Left kidney (tissue), 2 donors: ENCODE measurements around the gene MUS81. TPM values are rescaled to one million over a fixed set of nuclear protein-coding genes. Genes with fewer than 3 reads are reported as not detected.

ENCODE experiments used
- DNase-seq: peaks from one replicate; pipeline ENCODE4 v3.0.0-alpha.2; 2013
- polyA plus RNA-seq: library from polyadenylated mRNA; unstranded; fragments of 120-200 nt; gene quantifications from one replicate; pipeline ENCODE4 v1.2.1, GENCODE V29; 2013; ENCODE audit not compliant: insufficient read length

MUS81 gene
- polyA plus RNA-seq, 1 donor = 48.3 TPM

DNA sequence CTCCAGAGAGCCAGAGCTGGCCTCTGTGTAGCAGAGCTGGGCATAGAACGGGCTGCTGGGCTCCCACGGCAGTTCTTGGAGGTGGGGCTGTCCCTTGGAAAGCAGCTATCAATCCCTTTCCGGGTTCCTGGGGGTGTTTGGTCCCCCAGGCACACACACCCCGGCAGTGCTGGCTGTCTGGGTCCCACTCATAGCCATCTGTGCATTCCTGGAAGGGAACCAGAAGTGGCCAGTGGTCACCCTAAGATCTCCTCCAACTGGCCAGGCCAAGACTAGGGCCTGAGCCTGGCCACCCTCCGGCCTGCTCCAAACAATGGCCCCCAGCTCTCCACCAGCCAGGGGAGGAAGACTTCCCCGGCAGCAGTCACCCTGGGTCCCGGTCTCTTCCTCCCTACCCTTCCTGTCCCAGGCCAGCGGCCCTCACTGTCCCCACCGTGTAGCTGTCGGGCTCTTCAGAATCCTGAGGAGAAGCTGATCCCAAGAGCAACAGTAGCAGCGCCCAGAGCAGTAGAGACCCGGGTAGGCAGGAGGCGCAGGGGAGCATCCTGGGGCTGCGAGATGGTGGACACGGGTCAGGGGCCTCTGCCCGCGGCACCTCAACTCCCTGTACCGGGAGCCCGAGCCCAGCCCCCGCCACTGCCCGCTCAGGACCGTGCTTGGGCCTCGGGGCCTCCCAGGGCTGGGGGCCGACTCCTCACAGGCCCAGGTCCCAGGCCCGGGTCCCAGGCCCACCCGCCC, 11.7 kb downstream of the MUS81 start:
- no peak for DNase-seq

DNA sequence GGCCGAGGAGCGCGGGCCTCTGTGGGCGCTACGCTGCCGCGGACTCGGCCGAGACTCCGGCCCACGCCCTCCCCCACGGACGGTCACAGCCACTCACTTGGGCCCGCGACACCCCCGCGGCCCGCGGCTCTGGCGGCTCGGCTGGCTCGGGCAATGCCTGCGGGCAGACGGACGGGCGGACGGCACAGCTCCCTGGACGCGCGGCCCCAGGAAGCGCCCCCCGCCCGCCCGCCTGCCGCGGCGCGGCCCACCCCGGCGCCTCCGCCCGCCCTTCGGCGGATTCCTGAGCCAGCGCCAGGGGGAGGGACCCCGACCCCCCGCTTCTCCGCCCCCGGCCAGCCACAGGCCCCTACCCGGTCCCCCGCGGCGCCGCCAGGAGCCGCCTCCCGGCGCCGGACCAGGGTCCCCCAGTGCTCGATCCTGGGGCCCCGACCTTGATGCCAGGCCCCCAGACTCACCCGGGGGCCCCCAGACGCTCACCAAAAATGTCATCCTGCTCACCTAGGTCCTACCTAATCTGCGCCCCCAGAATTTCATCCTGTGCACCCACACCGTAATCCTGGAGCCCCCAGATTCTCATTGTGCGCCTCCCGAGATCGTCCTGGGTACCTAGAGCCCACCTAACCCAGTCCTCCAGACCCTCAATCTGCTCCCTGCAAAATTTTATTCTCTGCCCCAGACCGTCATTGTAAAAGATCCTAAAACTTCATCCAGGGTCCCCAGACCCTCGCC, 12.5 kb downstream of the MUS81 start, which contains the start of gene EFEMP2:
Gene EFEMP2 (minus strand): TSS at position 215 of the 732 bp plus-strand sequence. CDS start 446 bp downstream, outside the sequence.
- no peak for DNase-seq

DNA sequence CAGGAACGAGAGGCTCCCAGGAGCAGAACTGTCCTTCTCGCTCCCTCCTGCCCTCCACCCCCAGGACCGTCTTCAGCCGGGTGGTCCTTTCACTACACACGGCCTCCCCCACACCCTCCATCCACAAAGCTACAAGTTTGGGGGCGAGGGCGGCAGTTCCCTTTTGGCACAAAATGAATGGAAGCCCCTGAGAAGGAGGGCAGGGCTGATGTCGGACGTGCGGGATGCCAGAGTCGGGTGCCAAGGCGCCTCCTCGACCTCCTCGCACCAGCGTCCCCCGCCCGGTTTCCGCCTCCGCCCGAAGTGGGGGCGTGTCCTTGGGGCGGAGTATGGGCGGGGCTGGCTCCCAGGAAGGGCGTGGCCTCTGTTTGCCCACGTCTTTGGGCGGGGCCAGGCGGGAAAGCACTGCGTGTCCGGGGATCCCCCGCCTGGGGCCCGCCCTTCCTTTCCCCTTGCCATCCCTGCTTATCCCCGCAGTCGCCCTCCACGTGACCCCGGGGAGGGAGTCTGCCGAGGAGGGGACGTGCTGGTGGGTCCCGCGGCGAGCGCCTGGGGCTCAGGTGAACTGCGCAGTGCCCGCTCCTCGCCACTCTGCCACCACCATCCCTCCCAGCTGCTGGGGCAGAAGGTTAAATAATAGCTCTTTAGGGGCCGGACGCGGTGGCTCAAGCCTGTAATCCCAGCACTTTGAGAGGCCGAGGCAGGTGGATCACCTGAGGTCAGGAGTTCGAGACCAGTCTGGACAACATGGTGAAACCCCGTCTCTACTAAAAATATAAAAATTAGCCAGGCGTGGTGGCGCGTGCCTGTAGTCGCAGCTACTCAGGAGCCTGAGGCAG, 13.3 kb downstream of the MUS81 start:
- peak; percentile 91 for DNase-seq

DNA sequence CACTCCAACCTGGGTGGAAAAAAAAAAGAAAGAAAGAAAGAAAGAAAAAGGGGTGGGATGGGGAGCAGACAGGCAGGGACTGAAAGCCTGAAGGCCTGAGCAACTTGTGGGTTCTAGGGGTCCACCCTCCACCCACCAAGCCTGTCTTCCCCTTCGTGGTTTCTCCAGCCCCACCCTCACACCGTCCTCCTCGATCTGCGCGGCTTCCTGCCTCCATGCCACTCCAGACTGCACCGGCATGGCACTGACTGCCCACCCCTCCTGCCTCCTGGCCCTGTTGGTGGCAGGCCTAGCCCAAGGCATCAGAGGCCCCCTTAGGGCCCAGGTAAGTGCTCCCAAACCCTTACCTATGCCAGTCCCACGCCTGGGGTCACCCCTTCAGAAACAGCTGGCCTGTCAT, 19.4 kb downstream of the MUS81 start, which contains the start of gene CTSW:
Gene CTSW (plus strand): TSS at position 221 of the 400 bp plus-strand sequence. CDS start 18 bp downstream, at position 239.
- DNase-seq = no peak

DNA sequence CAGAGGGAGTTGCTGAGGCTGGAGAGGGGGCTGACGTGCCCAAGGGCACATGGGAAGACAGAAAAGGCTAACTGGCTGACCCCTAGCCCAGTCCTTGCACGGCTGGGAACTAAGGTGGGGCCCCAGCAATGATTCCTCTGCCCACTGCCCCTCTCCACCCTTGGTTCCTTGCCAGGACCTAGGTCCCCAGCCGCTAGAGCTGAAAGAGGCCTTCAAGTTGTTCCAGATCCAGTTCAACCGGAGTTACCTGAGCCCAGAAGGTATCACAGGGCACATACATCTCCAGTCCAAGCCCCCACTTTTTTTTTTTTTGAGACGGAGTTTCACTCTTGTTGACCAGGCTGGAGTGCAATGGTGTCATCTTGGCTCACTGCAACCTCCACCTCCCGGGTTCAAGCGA, 19.8 kb downstream of the MUS81 start:
- DNase-seq = no peak

DNA sequence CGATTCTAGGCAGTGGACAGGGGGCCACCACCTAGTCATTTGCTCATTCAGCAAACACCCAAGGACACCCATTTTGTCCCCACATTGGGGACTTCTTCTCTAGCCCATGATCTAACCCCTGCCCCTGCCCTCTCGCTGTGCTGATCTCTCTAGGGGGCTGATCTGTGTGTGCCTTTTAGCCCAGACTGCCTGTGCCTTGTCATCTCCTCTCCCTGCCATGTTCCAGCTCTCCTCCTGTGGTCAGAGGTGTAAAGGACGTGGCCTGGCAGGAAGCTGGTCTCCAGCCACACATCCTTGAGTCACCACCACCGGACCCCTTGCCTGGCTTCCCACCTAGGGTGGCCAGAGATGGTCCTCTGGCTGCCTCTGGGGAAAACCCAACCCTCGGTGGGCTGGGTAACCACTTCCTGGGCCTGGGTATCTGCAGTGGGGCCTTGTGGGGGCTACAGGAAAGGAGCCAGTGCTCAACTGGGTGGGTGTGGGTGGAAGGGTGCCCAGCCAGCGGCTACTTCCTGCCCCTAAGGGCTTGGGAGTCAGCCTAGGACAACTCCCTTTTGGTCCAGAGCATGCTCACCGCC, 20.7 kb downstream of the MUS81 start:
- no peak for DNase-seq

DNA sequence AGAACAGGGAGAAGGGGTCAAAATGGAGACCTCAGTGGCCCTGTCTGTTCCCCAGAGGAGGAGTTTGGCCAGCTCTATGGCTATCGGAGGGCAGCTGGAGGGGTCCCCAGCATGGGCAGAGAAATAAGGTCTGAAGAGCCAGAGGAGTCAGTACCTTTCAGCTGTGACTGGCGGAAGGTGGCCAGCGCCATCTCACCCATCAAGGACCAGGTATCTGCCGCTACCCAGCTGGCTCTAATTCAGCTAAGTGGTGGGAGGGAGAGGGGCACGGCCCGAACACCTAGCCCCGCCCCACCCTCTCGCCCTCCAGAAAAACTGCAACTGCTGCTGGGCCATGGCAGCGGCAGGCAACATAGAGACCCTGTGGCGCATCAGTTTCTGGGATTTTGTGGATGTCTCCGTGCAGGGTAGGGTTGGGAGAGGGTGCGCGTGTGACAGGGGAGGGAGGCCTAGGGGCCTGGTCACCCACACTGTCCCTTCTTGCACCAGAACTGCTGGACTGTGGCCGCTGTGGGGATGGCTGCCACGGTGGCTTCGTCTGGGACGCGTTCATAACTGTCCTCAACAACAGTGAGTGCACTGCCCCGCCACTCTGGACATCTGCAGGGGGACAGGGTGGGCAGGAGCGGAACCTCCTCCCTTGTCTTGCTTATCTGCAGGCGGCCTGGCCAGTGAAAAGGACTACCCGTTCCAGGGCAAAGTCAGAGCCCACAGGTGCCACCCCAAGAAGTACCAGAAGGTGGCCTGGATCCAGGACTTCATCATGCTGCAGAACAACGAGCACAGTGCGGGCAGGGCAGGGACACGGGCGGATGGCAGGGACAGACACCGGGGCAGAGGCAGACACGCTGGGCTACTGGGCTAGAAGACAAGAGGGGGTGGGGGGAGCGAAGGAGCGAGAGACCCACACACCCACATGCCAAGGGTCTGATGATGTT, 22.2 kb downstream of the MUS81 start:
- DNase-seq = no peak

DNA sequence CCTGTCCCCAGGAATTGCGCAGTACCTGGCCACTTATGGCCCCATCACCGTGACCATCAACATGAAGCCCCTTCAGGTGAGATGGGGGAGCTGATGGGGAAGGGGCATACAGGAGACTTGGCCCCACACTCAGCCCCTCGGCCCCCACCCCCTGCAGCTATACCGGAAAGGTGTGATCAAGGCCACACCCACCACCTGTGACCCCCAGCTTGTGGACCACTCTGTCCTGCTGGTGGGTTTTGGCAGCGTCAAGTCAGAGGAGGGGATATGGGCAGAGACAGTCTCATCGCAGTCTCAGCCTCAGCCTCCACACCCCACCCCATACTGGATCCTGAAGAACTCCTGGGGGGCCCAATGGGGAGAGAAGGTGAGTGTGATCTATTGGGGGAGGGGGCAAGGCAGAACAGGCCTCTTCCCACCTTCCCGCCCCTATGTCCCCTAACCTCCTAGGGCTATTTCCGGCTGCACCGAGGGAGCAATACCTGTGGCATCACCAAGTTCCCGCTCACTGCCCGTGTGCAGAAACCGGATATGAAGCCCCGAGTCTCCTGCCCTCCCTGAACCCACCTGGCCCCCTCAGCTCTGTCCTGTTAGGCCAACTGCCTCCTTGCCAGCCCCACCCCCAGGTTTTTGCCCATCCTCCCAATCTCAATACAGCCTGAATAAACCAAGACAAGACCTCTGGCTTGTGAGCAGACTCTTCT, 23.0 kb downstream of the MUS81 start:
- DNase-seq = no peak

DNA sequence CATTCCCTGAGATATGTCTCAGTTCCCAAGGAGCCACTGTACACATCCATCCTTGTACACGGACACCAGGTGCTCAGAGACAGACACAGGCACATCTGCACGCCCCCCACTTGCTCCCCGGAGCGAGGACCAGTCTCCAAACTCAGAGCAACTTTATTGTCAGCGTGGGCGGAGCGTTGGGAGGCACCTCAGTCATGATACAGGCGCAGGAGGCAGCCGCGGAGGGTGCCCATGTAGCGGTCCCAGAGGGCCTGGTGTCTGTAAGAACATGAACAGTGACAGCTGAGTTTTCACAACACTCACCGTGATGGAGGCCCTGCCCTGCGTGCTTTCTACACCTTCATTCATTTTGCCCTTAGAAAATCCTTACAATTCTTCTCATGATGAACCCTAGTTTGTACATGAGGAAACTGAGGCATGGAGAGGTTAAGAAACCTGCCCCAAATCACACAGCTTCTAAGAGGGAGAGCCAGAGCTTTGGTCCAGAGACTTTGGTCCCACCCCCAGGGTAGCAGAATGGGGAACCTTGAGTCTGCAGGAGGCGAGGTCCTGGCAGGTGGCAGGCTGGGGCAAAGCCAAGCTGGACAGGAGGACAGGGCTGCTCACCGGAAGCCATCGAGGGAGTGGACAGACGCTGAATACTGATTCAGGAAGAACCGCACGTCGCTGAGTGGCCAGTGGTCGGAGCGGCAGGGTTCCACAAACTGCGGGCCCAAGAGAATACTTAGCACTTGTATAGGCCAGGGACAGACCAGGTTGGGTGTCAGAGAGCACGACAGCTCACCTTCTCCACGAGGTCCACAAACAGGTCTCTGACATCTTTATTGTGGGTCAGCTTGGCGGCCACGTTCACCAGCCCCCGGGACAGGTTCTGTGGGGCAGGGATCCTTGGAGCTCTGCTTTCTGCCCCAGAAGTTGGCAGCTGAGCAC, 23.8 kb downstream of the MUS81 start:
- DNase-seq = no peak

DNA sequence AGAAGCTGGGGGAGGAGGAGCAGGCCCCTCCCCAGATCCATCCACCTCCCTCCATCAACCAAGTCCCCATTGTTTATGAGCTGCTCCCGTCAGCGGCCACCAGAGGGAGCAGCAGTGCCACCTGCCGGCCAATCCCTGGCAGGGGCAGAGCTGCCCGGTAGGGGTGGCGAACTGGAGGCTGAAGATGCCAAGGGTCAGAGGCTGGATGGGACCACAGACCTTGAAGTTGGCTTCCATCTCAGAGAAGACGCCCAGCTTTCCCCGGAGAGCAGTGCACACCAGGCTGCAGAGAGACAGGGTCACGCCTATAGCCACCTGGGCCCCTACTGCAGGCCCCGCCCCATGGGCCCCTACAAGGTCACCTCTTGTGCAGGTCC, 24.5 kb downstream of the MUS81 start:
- no peak for DNase-seq

DNA sequence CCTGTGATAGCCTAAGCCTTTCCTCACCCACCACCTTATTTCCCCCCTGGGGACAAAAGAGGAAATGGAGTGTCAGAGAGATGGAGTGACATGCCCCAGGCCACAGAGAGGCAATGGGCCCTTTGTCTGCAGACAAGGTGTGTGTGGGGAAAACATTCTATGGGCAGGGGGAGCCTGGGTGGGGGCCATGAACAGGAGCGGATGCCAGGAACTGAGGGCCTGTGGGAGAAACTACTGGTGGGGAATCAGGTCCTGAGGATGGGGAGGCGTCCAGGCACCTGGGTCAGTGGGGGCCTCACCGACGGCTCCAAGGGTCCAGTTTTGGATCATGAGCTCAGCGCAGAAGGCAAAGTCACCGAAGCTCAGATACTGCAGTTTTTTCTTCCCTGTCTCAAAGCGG, 25.0 kb downstream of the MUS81 start:
- no peak for DNase-seq

DNA sequence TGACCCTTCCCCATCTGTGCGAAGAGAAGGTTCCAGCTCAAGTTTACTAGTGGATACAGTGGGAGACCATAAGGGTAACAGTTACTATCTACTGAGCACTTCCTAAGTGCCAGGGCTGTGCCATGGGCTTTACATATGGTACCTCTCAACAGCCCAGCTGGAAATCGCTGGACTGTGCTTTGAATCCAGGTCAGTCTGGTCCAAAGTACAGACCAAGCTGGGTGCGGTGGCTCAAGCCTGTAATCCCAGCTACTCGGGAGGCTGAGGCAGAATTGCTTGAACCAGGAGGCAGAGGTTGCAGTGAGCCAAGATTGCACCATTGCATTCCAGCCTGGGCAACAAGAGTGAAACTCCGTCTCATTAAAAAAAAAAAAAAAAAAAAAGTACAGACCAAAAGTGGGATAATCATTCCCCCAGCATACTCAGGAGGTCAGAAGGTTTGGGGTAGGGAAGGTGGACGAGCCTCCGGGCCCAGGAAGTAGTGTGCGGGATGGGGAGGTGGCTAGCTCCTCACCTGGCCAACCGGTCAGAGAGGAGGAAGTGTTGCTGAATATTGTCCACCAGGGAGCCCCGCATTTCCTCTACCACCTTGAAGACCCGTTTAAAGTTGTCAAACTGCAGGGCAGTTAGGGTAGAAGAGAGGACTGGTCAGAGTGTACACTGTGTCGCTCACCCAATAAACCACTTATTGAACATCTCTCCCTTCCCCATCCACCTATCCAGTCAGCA, 25.7 kb downstream of the MUS81 start:
- DNase-seq = no peak

DNA sequence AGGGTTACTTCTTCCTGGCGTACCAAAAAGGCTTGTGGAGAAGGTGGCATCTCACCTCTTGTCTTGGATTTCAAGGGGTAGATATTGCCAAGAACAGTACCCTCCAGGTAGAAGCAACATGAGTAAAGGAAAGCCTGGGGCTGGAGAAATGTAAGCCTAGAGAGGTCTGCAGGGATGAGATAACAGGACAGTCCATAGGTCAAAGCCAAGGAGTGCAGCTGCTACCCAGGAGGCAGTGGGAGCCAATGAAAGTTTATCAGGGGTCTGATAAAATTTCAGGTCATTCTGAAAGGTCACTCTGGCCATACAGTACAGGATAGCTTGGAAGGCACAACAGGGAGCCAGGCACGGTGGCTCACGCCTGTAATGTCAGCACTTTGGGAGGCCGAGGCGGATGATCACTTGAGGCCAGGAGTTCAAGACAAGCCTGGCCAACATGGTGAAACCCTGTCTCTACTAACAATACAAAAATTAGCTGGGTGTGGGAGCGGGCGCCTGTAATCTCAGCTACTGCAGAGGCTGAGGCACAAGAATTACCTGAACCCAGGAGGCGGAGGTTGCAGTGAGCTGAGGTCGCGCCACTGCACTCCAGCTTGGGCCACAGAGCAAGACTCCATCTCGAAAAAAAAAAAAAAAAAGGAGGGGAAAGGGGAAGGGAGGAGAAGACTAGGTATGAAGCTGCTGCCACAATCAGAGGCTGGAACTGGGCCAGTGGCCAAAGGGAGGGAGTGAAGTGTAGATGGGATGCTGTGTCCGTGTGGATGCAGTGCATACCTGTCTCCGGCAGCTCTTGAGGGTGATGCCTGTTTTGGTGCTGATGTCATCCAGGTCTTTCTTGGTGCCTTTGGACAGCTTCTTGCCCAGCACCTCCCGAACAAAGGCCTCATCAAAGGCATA, 26.8 kb downstream of the MUS81 start:
- DNase-seq = no peak

DNA sequence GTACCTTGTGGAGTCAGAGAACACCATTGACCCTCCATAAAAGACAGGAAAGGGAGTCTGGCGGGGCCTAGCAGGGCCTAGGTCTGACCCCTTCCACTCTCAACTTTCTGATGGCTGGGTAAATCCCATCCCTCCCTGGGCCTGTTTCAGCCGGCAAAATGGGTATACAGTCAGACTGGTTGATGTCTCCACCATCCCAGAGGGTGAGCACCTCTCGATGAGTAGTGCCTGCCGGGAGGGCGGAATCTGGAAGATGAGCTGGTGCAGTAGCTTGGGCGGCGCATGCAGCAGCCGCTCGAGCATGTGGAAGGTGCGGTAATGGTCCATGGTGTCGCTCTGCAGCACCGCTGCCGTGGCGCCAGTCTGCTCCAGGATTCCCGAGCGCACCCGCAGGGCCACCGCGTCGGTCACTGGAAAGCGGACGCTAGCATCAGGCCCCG, 27.5 kb downstream of the MUS81 start:
- no peak for DNase-seq

DNA sequence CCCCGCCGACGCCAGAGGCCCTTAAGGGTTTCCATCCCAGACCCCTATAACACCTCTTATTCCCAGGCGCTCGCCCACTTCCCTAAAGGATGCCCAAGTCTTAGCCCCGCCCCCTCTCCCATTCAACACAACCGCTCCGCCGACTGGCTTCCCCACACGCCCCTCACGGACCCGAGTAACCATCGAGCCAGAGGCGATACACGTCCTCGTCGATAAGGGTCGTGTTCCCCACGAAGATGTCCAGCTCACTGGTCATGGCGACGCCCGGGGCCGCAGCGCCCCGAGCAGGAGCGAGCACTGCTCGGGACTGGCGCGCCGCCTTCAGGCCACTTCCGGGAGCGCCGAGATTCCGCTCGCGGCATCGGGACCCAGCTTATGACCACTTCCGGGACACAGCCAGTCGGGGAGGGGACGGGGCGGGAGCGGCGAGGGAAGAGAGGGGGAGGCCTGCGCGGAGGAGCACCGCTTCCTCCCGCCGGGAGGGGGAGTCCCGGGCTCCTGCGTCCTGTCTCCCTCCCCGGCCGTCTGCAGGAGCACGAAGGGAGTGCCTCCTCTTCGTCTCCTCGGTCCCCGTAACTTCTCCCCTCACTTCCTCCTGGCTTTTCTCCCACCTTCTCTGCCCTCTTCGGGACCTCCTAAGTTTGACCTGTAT, 28.1 kb downstream of the MUS81 start, which contains the start of gene FIBP:
Gene FIBP (minus strand): TSS at position 309 of the 652 bp plus-strand sequence. CDS start 53 bp downstream, at position 256.
- peak; percentile 94 for DNase-seq
